ENCODE results near the gene SLC45A2.
"Not testable (repeated sequence)": the region's sequence is repeated elsewhere in the genome, so short reads cannot be mapped to it uniquely, and the experiment has no call there.

The SLC45A2 gene

DNA sequence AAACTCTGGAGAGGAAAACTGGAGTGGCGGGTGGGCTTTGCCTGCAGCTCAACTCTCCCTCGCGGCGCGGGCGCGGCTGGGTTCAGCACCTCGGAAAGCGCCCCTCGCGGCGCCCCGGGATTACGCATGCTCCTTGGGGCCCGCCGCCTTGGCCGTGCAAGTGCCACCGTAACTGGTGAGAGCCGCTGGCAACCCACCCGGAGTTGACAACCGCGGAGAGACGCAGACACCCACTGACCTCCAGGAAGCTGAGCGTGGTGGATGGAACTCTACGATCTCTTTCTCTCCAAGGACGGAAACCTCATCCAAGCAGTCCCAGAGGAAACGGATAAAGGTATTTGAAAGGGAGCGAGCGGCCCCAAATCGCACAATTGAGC is 48.5 kb downstream of the SLC45A2 start:
- peak; percentile 25 for DNase-seq (ENCODE audit: low read depth)

DNA sequence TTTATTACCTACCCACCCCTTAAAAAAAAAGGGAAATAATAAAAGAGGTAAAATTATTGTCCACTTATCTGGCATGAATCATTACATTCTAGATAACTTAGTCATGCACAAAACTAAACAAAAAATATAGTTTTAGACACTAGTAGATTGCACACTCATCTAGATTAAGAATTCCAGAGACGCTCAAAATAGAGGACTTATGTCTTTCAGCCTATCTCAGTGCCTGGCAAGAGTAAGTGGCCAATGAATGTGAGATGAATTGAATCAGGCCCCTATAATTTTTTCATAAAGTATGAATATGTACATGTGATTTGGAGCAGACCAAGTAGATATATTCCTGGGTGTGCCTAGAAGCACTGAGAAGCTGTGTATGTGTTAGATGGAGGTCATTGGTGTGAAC is 50.3 kb downstream of the SLC45A2 start:
- no peak overlapping the region for H3K4me3 ChIP-seq (ENCODE audit: low read depth, low read length)
- DNase-seq (ENCODE audit: low read depth), result no peak

More for the DNA sequence above, 48.5 kb downstream of the SLC45A2 start:
- peak overlapping the region; percentile 54 for H3K4me3 ChIP-seq (ENCODE audit: low read depth, low read length)

DNA sequence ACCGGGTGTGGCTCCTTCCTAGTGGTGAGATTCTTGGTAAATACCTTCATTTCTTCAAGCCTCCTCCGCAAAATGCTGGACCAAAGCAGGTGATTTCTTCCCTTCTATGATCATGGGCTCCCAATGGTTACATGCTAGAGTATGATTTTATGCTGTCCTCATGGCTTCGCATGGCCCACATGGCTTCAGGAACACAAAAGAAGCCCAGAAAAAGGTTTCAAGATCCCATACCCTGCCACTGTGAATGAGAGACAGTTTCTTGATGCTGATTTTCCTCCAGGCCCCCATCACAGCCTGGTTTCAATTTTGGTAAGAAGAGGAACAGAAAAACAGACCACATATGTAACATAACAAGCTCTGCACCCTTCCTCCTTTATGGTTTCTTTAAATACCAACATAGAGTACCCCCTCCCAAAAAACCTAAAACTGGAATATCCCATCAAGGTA is 50.7 kb downstream of the SLC45A2 start:
- H3K4me3 ChIP-seq (ENCODE audit: low read depth, low read length), result no peak overlapping the region
- no peak for DNase-seq (ENCODE audit: low read depth)

DNA sequence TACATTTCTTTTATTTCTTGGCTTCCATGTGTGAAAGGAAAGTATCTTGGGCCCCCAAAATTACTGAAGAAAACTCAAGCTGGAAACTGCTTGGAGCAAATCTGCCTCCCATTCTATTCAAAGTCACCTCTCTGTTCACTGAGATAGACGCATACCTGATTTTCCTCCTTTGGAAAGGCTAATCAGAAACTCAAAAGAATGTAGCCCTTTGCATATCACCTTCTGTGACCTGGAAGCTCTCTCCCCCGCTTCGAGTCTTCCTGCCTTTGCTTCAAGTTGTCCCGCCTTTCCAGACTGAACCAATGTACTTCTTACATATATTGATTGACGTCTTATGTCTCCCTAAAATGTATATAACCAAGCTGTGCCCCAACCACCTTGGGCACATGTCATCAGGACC is 53.4 kb downstream of the SLC45A2 start:
- no peak overlapping the region for H3K4me3 ChIP-seq (ENCODE audit: low read depth, low read length)
- DNase-seq (ENCODE audit: low read depth), result no peak

DNA sequence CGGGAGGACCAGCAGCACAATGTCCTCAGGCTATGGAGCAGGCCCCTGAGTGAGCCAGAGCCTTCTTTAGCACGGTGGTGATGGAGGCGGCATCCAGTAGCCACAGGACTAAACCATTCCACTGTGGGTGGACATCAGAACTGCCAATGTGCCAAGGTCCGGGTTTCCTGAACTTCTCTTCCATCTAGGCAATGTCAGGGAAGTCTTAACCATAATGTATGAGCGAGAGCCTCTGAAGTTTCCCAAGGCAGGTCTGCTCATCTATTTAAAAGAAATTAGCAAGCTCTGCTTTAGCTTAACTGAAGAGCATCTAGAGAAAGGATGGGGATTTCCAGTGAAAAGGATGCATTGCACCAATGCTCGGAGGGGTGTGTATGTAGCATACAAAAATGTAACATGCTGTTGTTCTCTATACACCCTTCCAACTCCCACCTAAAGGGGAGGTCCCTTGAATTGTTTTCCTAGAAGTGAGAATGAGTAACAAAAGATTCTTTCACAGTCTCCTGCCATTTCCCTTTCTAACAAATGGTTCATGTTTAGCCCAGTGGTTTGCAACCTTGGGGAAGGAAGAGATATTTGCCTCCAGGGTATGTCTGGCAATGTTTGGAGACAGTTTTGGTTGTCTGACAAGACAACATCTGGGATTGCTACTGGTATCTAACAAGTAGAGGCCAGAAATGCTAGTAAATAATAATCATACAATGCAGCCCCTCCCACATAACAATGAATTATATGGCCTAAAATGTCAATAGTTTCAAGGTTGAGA is 54.4 kb downstream of the SLC45A2 start:
- no peak overlapping the region for H3K4me3 ChIP-seq (ENCODE audit: low read depth, low read length)
- no peak for DNase-seq (ENCODE audit: low read depth)

DNA sequence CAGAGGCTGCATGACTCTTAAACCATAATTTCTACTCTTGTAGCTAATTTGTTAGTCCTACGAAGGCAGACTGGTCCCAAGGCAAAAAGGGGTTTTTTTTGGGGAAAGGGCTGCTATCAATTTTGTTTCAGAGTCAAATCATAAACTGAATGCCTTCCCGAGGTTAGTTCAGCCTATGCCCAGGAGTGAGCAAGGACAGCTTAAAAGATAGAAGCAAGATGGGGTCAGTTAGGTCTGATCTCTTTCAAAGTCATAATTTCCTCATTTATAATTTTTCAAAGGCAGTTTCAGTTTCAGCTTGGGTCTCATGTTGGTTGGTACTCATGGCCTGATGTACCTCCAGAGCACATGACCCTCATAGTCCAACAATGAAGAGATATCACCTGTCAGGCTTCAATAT is 56.2 kb downstream of the SLC45A2 start:
- H3K4me3 ChIP-seq (ENCODE audit: low read depth, low read length), result no peak overlapping the region

DNA sequence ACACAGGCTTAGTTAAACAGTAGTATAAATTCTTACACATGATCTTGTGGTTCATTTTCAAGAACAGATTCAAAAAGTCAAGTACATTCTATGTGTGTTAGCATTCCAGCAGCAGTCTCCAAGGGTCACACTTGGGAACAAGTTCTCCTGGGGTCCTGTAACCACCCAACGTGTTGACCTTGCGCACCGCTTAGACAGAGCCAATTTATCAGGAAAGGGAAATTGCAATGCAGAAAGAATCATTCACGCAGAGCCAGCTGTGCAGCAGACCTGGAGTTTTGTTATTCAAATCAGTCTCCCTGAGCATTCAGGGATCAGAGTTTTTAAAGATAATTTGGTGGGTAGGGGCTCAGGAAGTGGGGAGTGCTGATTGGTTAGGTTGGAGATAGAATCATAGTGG is 56.8 kb downstream of the SLC45A2 start:
- H3K4me3 ChIP-seq (ENCODE audit: low read depth, low read length), result no peak overlapping the region
- DNase-seq (ENCODE audit: low read depth), result no peak

More for the DNA sequence above, 56.2 kb downstream of the SLC45A2 start:
- no peak for DNase-seq (ENCODE audit: low read depth)

DNA sequence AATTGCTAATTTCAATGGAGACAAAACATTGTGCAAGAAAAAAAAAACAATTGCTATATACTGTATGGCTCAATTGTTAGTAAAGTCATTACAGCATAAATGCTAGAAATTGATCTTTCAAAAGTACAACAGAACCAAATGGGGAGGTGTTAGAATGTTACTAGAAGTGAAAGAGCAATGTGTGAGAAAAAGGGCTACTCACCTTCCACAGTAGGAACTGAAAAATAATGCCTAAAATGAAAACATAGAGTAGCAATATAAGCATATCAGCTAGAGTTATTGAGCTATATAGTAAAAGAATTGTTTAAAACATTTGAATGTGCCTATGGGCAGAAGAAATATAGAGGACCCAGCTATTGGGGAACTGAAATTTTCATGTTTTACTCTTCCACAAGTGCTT is 59.2 kb downstream of the SLC45A2 start:
- no peak for DNase-seq (ENCODE audit: low read depth)

DNA sequence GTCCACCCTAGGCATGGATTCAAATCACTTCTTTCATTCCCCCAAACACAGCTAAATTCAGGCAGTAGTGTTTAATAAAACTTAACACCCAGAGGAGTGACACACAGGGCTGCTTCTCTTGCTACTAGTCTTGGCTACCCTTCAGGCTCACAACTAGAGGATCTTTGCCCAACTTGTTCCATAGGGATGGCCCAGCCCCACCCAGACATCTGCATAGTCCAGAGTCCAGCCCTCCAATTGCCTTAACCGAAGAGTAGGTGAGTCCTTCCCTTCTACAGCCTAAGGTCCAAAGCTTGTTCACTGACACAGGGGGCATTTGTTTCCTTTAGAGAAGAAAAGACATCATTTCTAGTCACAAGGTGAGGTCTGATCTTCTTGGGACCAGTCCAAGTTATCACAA is 63.5 kb downstream of the SLC45A2 start:
- H3K4me3 ChIP-seq (ENCODE audit: low read depth, low read length), result no peak overlapping the region
- no peak for DNase-seq (ENCODE audit: low read depth)

More for the DNA sequence above, 59.2 kb downstream of the SLC45A2 start:
- H3K4me3 ChIP-seq (ENCODE audit: low read depth, low read length), result no peak overlapping the region

DNA sequence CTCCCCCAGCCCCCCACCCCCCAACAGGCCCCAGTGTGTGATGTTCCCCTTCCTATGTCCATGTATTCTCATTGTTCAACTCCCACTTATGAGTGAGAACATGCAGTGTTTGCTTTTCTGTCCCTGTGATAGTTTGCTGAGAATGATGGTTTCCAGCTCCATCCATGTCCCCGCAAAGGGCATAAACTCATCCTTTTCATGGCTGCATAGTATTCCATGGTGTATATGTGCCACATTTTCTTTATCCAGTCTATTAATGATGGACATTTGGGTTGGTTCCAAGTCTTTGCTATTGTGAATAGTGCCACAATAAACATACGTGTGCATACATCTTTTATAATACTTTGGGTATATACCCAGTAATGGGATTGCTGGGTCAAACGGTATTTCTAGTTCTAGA is 69.6 kb downstream of the SLC45A2 start:
- DNase-seq (ENCODE audit: low read depth); H3K4me3 ChIP-seq (ENCODE audit: low read depth, low read length): not testable (repeated sequence)

DNA sequence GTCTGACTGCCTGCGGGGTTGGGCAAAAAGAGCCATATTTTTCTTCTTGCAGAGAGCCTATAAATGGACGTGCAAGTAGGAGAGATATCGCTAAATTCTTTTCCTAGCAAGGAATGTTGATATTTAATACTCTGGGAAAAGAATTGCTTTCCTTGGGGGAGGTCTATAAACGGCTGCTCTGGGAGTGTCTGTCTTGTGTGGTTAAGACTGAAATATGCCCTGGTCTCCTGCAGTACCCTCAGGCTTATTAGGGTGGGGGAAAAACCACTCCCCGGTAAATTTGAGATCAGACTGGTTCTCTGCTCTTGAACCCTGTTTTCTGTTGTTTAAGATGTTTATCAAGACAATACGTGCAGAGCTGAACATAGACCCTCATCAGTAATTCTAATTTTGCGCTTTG is 78.2 kb downstream of the SLC45A2 start:
- not testable (repeated sequence) for DNase-seq (ENCODE audit: low read depth); H3K4me3 ChIP-seq (ENCODE audit: low read depth, low read length)

DNA sequence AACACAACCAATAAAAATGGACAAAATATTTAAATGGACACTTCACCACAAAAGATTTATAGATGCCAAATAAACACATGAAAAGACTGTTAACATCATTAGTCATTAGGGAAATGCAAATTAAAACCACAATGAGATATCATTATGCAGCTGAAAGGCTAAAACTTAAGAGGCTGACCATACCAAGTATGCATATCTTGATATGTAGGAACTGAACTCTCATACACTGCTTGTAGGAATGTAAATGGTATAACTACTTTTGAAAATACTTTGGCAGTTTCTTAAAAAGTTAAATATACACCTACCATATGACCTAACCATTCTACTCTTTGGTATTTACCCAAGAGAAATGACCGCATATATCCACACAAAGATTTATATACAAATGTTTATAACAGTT is 79.1 kb downstream of the SLC45A2 start:
- H3K4me3 ChIP-seq (ENCODE audit: low read depth, low read length), result no peak overlapping the region

DNA sequence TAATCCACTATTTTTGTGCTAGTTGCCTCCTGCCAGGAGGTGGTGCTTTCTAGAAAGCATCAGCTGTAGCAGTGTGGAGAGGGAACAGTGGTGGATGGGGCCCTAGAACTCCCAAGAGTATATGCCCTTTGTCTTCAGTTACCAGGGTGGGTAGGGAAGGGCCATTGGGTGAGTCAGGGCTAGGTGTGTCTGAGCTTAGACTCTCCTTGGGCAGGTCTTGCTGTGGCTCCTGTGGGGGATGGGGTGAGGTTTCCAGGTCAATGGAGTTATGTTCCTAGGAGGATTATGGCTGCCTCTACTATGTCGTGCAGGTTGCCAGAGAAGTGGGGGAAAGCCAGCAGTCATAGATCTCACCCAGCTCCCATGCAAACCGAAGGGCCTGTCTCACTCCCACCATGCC is 81.4 kb downstream of the SLC45A2 start:
- no peak overlapping the region for H3K4me3 ChIP-seq (ENCODE audit: low read depth, low read length)
- no peak for DNase-seq (ENCODE audit: low read depth)

More for the DNA sequence above, 79.1 kb downstream of the SLC45A2 start:
- DNase-seq (ENCODE audit: low read depth), result no peak

DNA sequence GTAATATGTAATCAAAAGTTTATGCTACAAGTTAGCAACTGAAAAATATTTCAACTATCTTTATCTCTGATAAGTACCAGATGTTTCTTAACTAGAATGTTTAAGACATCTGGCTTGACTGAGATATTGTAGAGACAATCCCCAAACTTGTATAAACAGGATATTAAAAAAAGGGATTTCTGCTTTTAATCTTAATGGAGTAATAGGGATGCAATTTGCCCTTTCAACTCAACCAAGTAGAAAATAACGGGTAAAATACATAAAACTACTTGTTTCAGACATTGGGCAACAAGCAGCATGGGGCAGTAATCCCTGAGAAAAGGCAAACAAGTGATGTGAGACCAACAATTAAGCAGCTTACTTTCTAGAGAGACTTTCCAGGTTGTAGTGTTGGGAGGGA is 83.3 kb downstream of the SLC45A2 start:
- H3K4me3 ChIP-seq (ENCODE audit: low read depth, low read length), result no peak overlapping the region
- no peak for DNase-seq (ENCODE audit: low read depth)

All from skeletal muscle cell (primary cell).